Hepatocyte (in vitro differentiated cells): ENCODE results near the gene RPL6.

Experiments used
- CTCF ChIP-seq: fragments of 200-600 bp; sonication (generic); IDR thresholded peaks from 2 replicates; pipeline ENCODE4 v1.5.1; 2016; ENCODE audit warnings: antibody characterized with exemption, mild to moderate bottlenecking; ENCODE audit not compliant: poor library complexity
- EZH2 ChIP-seq: fragments of 200-600 bp; sonication (generic); IDR thresholded peaks from 2 replicates; pipeline ENCODE4 v1.6.1; 2016; ENCODE audit warnings: antibody characterized with exemption, mild to moderate bottlenecking, borderline replicate concordance
- EZH2phosphoT487 ChIP-seq: fragments of 200-600 bp; sonication (generic); IDR thresholded peaks from one replicate; pipeline ENCODE4 v1.6.1; 2018; ENCODE audit warnings: antibody characterized with exemption, mild to moderate bottlenecking, low read depth, moderate library complexity; ENCODE audit not compliant: unreplicated experiment, severe bottlenecking

GRCh38 chr12:112418273-112418607, 8.8 kb upstream of the RPL6 start:
- TF ChIP-seq CTCF (no peak), EZH2 (no peak), EZH2phosphoT487 (no peak)
